Measurements from ENCODE around the gene EPO.

Gene EPO

GRCh38 chr7:100720279-100720670, at the start of gene EPO:
Gene EPO, plus strand, starts transcription at chr7:100720468. Its CDS starts 513 bp downstream, at chr7:100720981.
- Histone ChIP-seq H3K4me3 (ENCODE audit: low read length) (peak within 1 kb of the TSS; percentile 43), H3K9me3 (ENCODE audit: control insufficient read depth, low read depth, low read length) (no peaks in the 10 kb centered on the region), H3K9ac (ENCODE audit: low read length) (no peak within 1 kb of the TSS), H3K4me1 (ENCODE audit: control insufficient read depth, low read depth, low read length) (no peaks in the 10 kb centered on the region), H3K36me3 (ENCODE audit: control insufficient read depth, low read depth, low read length) (no peaks in the 10 kb centered on the region), H3K27ac (ENCODE audit: low read length) (no peak within 1 kb of the TSS), H3K27me3 (ENCODE audit: control insufficient read depth, insufficient read depth, low read length) (peaks cover 37% of the 10 kb centered on the region)

DNA sequence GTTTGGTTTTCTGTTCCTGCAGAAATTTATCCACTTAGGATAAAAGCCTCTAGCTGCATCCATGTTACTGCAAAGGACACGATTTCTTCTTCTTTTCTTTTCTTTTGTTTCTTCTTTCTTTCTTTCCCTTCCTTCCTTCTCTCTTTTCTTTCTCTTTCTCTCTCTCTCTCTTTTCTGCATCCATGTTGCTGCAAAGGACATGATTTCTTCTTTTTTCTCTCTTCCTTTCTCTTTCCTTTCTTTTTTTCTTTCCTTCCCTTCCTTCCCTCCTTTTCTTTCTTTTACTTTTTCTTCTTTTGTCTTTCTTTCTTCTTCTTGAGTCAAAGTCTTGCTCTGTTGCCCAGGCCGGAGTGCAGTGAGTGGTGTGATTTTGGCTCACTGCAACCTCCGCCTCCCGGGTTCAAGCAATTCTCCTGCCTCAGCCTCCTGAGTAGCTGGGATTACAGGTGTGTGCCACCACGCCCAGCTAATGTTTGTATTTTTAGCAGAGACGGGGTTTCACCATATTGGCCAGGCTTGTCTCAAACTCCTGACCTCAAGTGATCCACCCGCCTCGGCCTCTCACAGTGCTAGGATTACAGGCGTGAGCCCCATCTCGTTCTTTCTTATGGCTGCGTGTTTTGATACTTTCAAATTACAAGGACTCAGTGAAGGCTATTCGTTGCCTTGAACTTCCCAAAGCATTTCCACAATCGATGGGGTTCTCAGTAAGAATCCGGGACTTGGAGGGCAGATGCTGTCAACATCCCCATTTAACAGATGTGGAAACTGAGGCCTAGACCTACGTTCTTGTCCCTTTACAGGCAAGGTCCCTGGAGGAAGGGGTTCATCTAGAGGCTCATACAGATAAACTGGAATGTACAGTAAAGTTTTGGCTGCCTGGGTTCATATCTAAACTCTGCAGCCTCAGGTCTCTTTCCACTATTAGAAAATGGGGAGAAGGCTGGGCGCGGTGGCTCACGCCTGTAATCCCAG, 48.6 kb upstream of the EPO start:
- Histone ChIP-seq H3K9me3 (ENCODE audit: control insufficient read depth, low read depth, low read length) (no peaks in the 10 kb centered on the region), H3K27me3 (ENCODE audit: control insufficient read depth, insufficient read depth, low read length) (peaks cover 20% of the 10 kb centered on the region), H3K27ac (ENCODE audit: low read length) (no peak overlapping the region), H3K36me3 (ENCODE audit: control insufficient read depth, low read depth, low read length) (no peaks in the 10 kb centered on the region), H3K4me1 (ENCODE audit: control insufficient read depth, low read depth, low read length) (no peaks in the 10 kb centered on the region), H3K9ac (ENCODE audit: low read length) (no peak overlapping the region), H3K4me3 (ENCODE audit: low read length) (no peak overlapping the region)

- Histone ChIP-seq H3K27ac (ENCODE audit: low read length) (peak within 1 kb of the TSS; percentile 99), H3K4me1 (ENCODE audit: control insufficient read depth, low read depth, low read length) (no peaks in the 10 kb centered on the region), H3K9me3 (ENCODE audit: control insufficient read depth, low read depth, low read length) (no peaks in the 10 kb centered on the region), H3K27me3 (ENCODE audit: control insufficient read depth, insufficient read depth, low read length) (peaks cover 20% of the 10 kb centered on the region), H3K36me3 (ENCODE audit: control insufficient read depth, low read depth, low read length) (peaks cover 8% of the 10 kb centered on the region), H3K4me3 (ENCODE audit: low read length) (peak within 1 kb of the TSS; percentile 77), H3K9ac (ENCODE audit: low read length) (peak within 1 kb of the TSS; percentile 89)
These were observed 46.8 kb upstream of the EPO start, which contains the start of gene GNB2 for GRCh38 chr7:100673302-100673941. Gene GNB2, plus strand, starts transcription at chr7:100673740. Its CDS starts 2,526 bp downstream, at chr7:100676266.

GRCh38 chr7:100673942-100674410, 46.3 kb upstream of the EPO start:
- Histone ChIP-seq H3K9ac (ENCODE audit: low read length) (peak overlapping the region; percentile 42), H3K27me3 (ENCODE audit: control insufficient read depth, insufficient read depth, low read length) (peaks cover 20% of the 10 kb centered on the region), H3K4me1 (ENCODE audit: control insufficient read depth, low read depth, low read length) (no peaks in the 10 kb centered on the region), H3K9me3 (ENCODE audit: control insufficient read depth, low read depth, low read length) (no peaks in the 10 kb centered on the region), H3K36me3 (ENCODE audit: control insufficient read depth, low read depth, low read length) (peaks cover 8% of the 10 kb centered on the region), H3K27ac (ENCODE audit: low read length) (no peak overlapping the region), H3K4me3 (ENCODE audit: low read length) (peak overlapping the region; percentile 77)

- Histone ChIP-seq H3K27me3 (ENCODE audit: control insufficient read depth, insufficient read depth, low read length) (peaks cover 20% of the 10 kb centered on the region), H3K9ac (ENCODE audit: low read length) (peak overlapping the region; percentile 42), H3K4me1 (ENCODE audit: control insufficient read depth, low read depth, low read length) (no peaks in the 10 kb centered on the region), H3K9me3 (ENCODE audit: control insufficient read depth, low read depth, low read length) (no peaks in the 10 kb centered on the region), H3K4me3 (ENCODE audit: low read length) (peak overlapping the region; percentile 77), H3K27ac (ENCODE audit: low read length) (no peak overlapping the region), H3K36me3 (ENCODE audit: control insufficient read depth, low read depth, low read length) (peaks cover 8% of the 10 kb centered on the region)
These were observed 45.7 kb upstream of the EPO start for GRCh38 chr7:100674411-100675104.

DNA sequence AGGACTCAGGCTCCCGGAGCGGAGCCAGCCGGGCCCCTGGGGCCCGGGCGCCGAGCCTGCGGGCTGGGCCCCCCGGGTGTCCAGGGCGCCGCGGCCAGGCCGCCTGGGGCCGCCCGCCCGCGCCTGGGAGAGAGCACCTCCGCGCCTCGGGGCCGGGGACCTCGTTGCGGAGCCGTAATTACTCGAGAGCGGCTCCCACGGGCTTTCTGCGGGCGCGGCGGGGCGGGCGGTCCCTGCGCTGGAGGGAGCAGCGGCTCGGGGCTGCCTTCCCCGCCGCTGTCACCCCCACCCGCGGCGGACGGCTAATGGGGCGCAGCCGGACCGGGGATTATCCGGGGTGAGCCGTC, 45.2 kb upstream of the EPO start:
- Histone ChIP-seq H3K9ac (ENCODE audit: low read length) (no peak overlapping the region), H3K27ac (ENCODE audit: low read length) (no peak overlapping the region), H3K9me3 (ENCODE audit: control insufficient read depth, low read depth, low read length) (no peaks in the 10 kb centered on the region), H3K27me3 (ENCODE audit: control insufficient read depth, insufficient read depth, low read length) (peaks cover 20% of the 10 kb centered on the region), H3K36me3 (ENCODE audit: control insufficient read depth, low read depth, low read length) (peaks cover 8% of the 10 kb centered on the region), H3K4me3 (ENCODE audit: low read length) (peak overlapping the region; percentile 77), H3K4me1 (ENCODE audit: control insufficient read depth, low read depth, low read length) (no peaks in the 10 kb centered on the region)

DNA sequence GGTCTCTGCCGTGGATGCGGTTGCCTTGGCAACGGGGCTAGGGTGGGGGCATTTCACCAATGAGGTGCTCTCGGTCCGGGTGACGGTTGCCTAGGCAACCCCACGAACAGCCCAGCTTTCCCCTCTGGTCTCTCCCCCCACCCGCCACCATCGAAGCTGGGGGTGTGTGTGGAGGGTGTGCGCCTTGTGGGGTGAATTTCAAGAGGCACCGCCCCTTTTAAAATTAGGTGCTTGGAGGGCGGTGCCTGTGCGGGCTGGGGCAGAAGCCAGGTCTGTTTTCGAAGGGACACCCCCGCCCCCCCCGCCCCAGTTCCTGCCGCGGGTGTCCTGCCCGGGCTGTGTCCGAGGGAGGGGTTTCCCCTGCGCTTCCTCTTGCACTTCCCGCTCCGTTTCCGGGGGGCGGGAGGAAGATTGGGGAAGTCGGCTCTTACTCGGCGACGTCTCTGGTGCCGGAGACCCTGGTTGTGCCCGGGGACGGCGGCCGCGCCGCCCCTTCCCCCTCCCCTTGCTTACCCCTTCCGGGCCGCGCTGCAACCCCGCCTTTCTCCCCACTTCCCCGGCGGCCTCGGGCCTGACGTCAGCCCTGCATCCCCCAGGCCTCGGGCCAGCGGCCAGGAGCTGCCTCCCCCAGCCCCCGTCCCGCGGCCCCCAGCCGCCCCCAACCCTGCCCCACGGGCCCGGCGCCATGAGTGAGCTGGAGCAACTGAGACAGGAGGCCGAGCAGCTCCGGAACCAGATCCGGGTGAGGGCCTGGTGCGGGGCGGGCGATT, 44.5 kb upstream of the EPO start:
- Histone ChIP-seq H3K4me1 (ENCODE audit: control insufficient read depth, low read depth, low read length) (no peaks in the 10 kb centered on the region), H3K27me3 (ENCODE audit: control insufficient read depth, insufficient read depth, low read length) (peaks cover 20% of the 10 kb centered on the region), H3K4me3 (ENCODE audit: low read length) (peak overlapping the region; percentile 77), H3K27ac (ENCODE audit: low read length) (no peak overlapping the region), H3K9me3 (ENCODE audit: control insufficient read depth, low read depth, low read length) (no peaks in the 10 kb centered on the region), H3K9ac (ENCODE audit: low read length) (peak overlapping the region; percentile 28), H3K36me3 (ENCODE audit: control insufficient read depth, low read depth, low read length) (peaks cover 11% of the 10 kb centered on the region)

- H3K9ac ChIP-seq (ENCODE audit: low read length) = no peak overlapping the region
- H3K36me3 ChIP-seq (ENCODE audit: control insufficient read depth, low read depth, low read length) = peaks cover 16% of the 10 kb centered on the region
- H3K9me3 ChIP-seq (ENCODE audit: control insufficient read depth, low read depth, low read length) = no peaks in the 10 kb centered on the region
- no peak overlapping the region for H3K27ac ChIP-seq (ENCODE audit: low read length)
- no peaks in the 10 kb centered on the region for H3K4me1 ChIP-seq (ENCODE audit: control insufficient read depth, low read depth, low read length)
- H3K27me3 ChIP-seq (ENCODE audit: control insufficient read depth, insufficient read depth, low read length) = peaks cover 13% of the 10 kb centered on the region
- H3K4me3 ChIP-seq (ENCODE audit: low read length) = peak overlapping the region; percentile 77
These were observed 43.6 kb upstream of the EPO start for GRCh38 chr7:100676501-100677306.

- Histone ChIP-seq H3K4me1 (ENCODE audit: control insufficient read depth, low read depth, low read length) (no peaks in the 10 kb centered on the region), H3K9me3 (ENCODE audit: control insufficient read depth, low read depth, low read length) (no peaks in the 10 kb centered on the region), H3K27me3 (ENCODE audit: control insufficient read depth, insufficient read depth, low read length) (peaks cover 4% of the 10 kb centered on the region), H3K9ac (ENCODE audit: low read length) (no peak overlapping the region), H3K27ac (ENCODE audit: low read length) (no peak overlapping the region), H3K36me3 (ENCODE audit: control insufficient read depth, low read depth, low read length) (peaks cover 25% of the 10 kb centered on the region), H3K4me3 (ENCODE audit: low read length) (no peak overlapping the region)
These were observed 42.7 kb upstream of the EPO start for GRCh38 chr7:100677308-100678267.
